ENCODE data around the gene PLA2R1. TPM values are rescaled to one million over a fixed set of nuclear protein-coding genes. Genes with fewer than 3 reads are reported as not detected.

The PLA2R1 gene
- total RNA-seq, result 2.1 and 2.7 TPM in 2 replicates

DNA sequence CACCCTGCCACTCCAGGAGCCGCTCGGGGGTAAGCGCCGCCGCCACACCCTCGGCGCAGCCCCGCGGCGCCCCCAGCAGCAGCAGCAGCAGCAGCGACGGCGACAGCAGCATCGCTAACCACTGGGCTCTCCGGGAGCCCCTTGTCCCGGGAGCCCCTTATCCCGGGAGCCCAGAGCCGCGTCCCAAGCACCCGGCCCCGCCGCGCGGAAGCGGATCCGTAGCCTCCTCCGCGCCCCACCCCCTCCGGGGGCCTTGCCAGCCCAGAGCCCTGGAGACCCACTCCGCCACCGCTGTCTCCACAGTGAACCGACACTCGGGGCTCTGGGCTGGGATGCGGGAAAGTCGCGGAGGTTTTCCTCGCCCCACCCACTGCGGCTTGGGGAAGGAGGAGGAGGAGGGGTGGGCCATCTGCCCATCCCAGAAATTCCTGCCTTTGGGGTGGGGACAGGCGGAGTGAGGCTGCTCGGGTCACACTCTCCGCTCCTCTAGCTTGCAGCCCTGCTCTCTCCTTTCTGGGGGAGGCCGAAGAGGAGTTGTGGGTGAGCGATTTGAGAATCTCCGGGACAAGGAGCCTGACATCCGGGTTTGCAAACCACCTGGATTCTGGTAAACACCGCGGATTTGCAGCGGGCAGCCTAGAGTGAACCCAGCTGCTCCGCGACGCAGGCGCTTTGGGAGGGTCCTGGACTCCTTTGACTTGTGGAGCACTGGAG is at the start of gene PLA2R1:
PLA2R1 (minus strand) TSS at position 324 of the 714 bp plus-strand sequence; CDS start at position 112, 212 bp downstream.

DNA sequence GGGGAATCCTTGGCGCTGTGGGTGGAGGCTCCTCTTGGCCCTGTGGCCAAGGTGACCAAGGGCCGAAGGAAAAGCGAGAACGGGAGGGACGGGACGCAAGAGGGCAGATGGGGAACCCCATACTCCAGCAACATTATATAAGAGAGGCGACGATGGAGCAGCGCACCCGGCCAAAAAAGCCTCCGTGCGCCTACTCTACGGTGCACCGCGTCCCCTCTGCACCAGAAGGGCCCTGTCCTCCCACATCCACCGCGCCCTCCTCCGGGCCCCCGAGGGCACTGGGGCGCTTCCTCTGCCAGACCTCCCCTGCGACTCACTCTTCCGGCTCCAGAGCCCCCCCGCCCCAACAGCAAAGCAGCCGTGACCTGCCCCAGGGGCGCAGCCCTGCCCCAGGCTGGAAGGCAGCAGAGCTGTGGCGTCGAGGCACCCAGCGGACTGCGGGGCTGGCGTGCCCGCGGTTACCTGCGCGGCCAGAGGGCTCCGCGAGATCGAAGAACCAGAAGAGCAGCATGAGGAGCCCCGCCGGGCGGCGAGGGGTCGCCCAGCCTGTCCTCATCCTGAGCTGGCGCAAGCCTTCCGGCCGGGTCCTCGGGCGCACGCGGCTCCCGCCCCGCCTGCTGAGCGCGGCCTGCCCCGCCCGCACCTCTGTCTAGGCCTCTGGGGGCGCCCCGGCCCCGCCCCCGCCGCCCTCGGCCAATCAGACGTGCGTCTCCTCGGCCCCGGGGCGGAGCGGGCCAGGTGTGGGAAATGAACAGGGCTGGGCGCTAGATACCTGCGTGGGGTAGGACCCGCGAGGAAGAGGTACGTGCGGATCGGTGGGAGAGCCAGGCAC is 158.1 kb downstream of the PLA2R1 start, which contains the start of gene LY75:
LY75 (minus strand) TSS at position 630 of the 832 bp plus-strand sequence.

Other genes with a start within 250 kb of the PLA2R1 start
- gene LY75, start 157.9 kb downstream of the PLA2R1 start, total RNA-seq, result 0.33 and 1.6 TPM in 2 replicates
- gene ITGB6, start 137.7 kb upstream of the PLA2R1 start, total RNA-seq, result 1,146 and 1,311 TPM in 2 replicates

All from placental epithelial cell (primary cell).